ENCODE measurements around the gene DENND4C.

The DENND4C gene

DNA sequence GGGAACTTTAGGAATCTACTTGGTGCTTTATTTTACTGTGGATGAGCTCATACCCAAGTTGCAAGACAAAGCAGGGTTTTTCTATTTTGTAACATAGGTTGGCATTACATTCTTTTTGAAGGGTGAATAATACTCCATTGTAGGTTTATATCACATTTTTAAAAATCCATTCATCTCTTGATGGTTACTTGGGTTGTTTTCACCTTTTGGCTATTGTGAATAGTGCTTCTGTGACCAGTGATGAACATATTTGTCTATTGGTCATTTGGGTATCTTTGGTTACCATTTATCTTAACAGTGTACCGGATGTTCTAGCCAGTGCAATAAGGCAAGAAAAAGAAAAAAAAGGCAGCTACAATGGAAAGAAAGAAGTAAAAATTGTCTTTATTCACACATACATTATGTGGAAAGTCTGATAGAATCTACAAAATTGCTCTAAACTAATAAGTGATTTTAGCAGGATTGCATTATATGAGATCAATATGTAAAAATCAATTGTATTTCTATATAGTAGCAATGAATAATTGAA, 40.0 kb downstream of the DENND4C start:
- no peak for FAIRE-seq

DNA sequence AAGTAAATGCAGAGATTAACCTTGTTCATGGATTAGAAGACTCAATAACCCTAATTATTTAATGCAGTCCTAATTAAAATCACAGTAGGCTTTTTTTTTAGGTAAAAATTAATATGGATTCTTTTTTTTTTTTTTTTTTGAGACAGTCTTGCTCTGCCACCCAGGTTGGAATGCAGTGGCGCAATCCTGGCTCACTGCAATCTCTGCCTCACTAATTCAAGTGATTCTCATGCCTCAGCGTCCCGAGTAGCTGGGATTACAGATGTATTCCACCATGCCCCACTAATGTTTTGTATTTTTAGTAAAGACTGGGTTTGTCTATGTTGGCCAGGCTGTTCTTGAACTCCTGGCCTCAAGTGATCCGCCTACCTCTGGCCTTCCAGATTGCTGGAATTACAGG, 40.6 kb downstream of the DENND4C start:
- FAIRE-seq, result no peak

DNA sequence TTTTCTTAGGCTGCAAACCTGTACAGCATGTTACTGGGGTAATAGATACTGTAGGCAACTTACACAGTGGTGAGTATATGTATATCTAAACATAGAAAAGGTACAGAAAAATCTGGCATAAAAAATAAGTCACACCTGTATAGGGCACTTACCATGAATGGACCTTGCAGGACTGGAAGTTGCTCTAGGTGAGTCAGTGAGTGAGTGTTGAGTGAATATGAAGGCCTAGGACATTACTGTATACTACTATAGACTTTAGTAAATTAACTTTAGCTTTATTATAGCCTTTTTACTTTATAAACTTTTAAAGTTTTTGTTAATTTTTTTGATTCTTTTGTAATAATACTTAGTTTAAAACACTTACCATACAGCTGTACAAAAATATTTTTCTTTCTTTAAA, 51.3 kb downstream of the DENND4C start:
- FAIRE-seq, result no peak

DNA sequence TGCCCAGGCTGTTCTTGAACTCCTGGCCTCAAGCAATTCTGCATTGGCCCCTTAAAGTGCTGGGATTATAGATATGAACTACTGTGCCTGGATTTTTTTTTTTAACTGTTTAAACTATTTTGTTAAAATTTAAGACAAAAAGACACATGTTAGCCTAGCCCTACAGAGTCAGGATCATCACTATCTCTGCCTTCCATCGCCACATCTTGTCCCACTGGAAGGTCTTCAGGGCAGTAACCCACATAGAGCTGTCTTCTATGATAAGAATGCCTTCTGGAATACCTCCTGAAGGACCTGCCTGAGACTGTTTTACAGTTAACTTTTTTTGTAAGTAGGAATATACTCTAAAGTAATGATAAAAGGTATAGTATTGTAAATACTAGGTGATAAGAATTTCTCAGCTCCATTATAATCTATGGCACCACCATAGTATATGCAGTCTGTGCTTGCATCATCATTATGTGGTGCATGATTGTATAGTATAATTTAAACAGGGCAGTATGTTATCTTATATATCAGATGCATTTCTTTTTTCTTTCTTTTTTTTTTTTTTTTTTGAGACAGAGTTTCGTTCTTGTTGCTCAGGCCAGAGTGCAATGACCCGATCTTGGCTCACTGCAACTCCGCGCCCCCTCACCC, 52.7 kb downstream of the DENND4C start:
- FAIRE-seq, result no peak

DNA sequence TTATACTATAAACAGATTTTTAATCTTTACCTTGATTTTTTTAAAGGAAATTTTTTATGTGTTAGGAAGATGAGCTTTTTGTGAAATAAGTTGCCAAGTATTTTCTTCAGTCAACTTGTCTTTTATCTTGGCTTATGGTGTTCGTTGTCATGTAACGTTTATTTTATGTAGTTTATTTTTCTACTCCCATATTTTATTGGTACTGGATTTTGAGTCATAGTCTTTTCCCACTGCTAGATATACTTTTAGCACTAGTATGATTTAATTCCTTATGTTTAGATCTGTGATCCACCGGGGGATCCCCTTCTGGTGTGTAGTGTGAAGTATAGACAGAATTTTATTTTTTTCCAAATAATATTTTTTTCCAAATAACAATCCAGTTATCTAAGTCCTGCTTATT, 54.2 kb downstream of the DENND4C start:
- no peak for FAIRE-seq

DNA sequence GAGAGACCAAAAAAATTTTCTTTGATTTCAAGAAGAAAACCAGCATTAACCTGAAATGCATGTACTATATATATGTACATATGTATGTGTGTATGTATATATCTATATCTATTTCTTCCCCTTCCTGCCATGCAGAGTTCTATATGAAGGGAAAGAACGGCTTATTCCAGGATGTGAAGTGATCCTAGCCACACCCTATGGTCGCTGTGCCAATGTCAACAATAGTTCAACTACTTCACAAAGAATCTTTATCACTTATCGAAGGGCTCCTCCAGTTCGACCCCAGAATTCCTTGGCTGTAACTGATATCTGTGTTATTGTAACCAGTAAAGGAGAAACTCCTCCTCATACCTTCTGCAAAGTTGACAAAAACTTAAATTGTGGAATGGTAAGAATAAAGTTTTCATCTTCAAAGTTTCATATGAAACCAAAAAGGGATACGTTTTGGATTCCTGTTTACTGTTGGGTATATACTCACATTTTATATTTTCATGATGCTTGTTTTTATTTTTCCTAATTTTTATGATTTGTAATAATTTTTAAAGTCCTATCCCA, 56.2 kb downstream of the DENND4C start:
- FAIRE-seq, result no peak

DNA sequence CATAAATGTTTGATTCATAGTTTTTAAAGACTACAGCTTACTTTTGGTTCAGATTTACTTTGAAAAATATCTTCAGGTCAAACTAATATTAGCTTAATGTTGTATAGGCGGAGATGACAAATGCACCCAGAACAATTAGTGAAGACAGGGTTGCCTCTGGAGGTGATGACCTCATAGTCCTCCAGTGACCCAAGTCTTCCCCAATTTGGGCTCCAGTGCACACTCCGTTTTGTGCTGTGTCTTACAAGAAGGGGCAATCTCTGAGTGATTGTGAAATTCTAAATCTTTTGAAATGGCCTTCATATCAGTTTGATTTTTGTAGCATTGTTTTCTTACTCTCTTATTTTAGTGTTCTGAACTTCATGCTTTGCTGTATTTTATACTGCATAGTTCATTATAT, 57.6 kb downstream of the DENND4C start:
- no peak for FAIRE-seq

DNA sequence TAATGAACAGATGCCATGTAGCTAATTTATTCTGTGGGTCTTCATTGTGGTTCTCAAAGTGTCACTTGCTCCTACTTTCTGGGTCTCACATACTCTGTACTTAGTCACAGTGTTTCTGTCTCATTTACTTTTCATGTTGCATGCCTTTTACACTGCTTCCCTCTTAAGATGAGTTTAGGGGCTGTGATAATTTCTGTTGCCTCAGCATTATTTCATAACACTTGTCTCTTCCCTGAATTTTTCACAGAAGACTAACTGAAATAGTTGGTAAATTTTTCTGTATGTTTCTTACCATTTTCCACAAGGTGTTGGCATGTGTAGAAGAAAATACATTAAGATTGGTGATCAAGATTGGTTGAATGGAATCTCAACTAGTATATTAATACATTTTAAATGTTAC, 59.6 kb downstream of the DENND4C start:
- FAIRE-seq, result no peak

DNA sequence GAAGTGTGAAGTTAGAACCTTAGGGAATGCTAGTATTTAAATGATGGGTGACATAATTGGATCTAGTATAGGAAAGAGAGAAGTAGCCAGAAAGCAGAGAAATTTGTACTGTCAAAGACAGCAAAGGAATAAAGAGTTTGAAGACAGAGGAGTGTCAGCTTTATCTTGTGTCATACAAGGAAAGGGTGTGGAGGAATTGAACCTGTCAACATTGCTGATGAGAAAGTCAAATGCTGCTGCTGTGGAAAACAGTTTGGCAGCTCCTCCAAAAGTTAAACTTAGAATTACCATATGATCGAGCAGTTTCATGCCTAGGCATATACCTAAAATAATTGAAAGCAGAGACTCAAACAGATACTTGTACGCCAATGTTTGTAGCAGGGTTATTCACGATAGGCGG, 63.7 kb downstream of the DENND4C start:
- FAIRE-seq, result no peak

DNA sequence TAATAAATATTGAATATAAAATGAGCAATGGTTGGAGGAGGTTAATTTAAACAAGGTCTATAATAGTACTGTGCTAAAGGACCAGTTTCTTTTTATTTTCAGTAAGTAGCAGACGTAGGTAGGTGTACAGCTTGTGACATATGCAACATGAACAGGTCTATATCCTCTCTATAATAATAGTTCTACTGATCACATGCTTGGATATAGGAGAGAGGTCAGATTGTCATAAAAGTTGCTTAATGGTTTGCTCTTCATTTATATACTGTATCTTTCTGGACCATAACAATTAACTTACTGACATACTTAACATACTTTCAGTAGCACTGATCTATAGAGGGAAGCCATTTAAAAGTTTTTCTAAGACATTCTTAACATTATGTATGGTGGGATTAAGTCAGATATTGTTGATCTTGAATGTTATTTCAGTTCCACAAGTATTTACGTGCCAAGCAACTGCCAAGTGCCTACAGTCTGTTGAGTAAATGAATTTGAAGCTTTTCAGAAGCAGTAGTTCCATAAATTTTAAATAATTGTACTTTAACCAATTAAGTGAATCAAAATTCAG, 68.0 kb downstream of the DENND4C start:
- no peak for FAIRE-seq

DNA sequence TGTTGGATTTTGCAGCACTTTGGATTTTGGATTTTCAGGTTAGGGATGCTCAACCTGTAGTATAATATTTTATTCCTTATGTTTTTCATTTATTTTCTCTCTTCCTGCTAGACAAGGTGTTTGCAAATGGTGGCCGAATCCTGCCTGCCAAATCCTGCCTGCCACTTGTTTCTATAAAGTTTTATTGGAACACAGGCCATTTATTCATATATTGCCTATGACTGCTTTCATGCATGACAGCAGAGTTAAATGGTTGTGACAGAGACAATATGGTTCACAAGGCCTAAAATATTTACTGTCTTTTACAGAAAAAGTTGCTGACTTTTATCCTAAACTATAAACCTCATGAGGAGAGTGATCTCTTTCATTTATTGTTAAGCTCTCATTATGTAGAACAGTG, 72.7 kb downstream of the DENND4C start:
- no peak for FAIRE-seq

DNA sequence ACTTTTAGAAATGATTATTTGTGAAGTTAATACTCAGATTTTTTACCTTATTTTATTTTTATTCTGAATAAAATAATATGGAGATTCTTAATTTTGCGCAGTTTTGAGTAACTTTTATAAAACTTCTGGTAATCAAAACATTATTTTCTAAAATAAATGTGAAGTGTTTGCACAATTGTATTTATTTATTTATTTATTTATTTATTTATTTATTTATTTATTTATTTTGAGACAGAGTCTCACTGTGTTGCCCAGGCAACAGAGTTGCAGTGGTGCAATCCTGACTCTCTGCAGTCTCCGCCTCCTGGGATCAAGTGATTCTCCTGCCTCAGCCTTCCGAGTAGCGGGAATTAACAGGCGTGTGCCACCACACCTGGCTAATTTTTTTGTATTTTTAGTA, 76.1 kb downstream of the DENND4C start:
- FAIRE-seq, result no peak

DNA sequence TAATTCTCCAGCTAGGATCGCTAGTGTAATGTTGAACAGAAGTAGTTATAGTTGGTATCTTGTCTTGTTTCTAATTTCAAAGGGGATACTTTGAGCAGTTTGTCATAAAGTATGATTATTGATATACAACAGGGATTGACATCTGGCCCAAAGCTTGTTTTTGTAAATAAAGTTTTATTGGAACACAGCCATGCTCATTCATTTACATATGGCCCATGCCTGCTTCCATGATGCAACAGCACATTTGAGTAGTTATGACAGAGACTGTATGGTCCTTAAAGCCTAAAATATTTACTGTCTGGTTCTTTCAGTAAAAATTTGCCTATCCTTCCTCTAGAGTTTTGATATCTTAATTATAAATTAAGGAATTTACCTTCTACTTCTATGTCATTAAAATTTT, 79.8 kb downstream of the DENND4C start:
- no peak for FAIRE-seq

DNA sequence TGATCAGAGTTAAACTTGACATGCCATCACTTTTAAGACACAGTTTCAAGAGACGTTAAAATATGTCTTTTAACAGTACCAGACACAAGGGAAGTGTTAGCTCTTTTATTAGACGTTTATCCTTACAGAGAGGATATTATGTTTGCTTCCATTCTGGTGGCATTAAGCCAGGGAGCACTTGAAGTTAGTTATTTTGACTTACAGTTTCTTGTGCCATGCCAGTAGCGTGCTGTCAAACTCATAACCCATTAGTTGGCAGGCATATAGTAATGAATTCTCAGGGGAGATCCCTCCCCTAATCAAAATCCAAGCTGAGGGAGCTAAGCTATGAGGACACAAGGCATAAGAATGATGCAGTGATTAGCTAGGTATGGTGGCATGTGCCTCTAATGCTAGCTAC, 83.1 kb downstream of the DENND4C start:
- FAIRE-seq, result no peak

DNA sequence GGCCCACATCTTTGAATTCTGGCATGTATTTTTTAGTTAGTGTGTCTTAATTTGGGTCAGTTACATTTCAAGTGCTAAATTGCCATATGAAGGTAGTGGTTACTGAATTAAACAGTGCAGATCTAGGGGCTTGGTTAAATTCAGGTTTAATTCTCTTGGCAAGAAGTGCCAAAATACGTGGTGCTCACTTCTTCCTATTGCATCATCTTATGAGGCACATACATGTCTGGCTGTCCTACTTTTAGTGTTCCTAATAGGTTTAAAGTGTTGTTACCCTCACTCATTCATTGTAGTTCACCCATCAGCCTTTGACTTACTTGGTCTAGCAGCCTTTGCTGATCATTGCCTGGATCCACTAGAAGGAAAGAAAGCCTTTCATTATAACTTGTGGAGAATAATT, 90.0 kb downstream of the DENND4C start:
- no peak for FAIRE-seq

DNA sequence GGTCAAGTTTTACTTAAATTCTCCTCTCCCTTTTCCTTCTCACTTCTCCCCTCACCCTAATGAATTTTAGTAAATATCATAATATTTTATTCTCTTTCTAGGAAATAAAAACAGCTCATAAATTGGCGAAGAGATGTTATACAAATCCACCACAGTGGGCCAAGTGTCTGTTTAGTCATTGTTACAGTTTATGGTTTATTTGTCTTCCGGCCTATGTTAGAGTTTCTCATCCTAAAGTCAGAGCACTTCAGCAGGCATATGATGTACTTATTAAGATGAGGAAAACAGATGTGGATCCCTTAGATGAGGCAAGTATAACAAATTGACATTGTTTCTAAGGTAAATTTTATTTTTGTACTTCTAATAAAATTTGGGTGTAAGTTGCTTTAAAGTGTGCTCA, 101.4 kb downstream of the DENND4C start:
- FAIRE-seq, result no peak

DNA sequence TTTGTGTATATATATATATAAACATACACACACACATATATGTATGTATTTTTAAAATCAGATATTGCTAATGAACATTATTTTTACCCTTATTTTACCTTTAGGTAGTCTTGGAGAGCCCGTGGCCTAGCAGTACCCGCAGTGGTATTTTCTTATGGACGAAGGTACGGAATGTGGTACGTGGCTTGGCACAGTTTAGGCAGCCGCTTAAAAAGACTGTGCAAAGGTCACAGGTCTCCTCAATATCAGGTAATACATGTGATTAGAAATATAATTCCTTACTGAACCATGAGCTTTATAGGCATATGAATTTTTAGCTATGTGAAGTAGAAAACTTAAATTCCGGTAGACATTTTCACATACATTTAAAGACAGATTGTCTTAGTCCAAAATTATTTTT, 105.7 kb downstream of the DENND4C start:
- no peak for FAIRE-seq

DNA sequence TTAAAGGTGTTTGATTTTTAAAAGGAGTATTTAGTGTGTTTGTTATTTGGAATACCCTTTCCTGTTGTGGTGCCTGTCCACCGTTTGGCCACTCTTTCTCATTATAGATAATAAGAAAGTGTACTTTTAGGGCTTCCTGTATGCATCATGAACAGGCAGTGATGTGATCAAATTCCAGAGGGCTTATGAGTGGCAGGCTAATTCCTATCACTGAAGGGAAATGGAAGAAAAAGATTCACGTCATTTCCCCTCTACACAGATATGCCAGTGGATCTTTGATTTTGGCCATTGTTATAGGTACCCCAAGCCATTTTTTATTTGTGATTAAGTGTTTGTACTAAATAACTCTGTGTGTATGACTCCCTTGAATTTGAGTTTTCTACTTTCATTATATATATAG, 112.5 kb downstream of the DENND4C start:
- FAIRE-seq, result no peak

DNA sequence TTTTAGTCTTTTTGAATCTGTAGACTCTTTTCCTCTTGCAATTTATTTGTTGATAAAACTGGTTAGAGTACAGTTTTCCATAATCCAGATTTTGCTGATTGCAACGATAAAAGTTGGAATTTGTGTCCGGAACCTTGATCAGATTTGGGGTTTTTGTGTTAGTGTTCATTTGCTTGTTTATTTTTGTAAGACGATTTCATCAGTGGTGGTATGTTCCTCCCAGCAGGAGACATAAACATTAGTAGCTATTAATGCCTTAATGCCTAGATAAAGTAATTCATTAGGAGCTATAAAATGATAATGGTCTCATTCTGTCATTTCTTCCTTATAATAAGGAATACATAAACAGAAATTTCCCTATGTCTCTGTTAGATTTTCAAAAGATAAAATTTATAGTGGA, 128.2 kb downstream of the DENND4C start:
- no peak for FAIRE-seq

DNA sequence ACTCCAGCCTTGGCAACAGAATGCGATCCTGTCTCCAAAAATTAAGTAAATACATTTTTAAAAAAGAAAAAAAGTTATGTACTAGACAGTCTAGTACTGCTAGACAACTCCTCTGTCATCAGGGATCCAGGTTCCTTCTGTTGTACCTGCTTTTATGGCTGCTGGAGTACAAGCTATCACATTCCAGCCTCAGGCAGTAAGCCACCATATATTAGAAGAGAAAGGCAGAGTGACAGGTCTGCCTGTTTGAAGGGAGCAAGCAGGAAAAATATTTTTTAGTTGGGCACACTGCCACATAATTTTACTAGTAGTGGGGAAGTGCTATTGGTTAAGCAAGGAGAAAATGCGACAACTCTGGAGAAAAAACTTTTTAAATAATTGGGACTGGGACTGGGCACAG, 138.6 kb downstream of the DENND4C start:
- FAIRE-seq, result no peak

DNA sequence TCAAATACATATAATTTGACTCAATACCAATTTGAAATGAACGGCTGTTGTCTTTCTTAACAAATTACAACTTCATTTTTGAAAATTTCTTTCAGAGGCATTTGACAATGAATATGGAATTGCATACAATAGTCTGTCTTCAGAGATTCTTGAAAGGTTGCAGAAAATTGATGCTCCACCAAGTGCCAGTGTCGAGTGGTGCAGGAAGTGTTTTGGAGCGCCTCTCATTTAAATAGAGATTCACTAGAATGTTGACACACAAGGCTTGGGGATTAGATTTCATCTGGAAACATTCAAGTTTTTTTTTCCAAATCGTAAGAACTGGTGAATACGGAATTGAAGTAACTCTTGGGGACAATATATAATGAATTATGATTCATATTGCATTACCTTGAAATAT, 141.4 kb downstream of the DENND4C start:
- FAIRE-seq, result peak; percentile 62

DNA sequence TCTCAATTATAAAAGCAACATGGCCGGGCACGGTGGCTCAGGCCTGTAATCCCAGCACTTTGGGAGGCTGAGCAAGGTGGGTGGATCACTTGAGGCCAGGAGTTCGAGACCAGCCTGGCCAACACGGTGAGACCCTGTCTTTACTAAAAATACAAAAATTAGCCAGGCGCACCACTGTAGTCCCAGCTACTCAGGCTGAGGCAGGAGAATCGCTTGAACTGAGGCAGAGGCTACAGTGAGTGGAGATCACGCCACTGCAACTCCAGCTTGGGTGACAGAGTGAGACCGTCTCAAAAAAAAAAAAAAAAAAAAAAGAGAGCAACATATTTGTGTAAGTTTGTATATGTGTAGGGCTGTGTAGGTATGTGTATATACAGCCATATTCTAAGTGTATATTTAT, 142.1 kb downstream of the DENND4C start:
- FAIRE-seq, result peak; percentile 20

DNA sequence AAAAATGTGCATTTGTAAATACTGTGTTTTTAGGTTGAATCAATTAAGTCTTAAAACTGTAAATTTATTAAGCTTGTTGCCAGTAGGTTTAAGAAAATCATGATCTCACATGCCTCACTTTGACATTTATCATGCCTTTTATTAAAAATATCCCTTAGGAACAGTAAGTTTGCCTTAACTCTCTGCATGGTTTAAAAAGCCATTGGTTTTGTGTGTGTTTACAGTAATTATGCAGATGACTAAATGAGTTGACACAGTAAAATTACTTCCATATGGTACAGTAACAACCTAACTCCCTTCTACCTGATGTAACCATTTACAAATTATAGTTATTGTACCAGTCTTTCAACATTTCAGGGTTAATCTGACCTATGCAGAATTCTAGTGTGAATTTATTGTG, 143.0 kb downstream of the DENND4C start:
- FAIRE-seq, result no peak

DNA sequence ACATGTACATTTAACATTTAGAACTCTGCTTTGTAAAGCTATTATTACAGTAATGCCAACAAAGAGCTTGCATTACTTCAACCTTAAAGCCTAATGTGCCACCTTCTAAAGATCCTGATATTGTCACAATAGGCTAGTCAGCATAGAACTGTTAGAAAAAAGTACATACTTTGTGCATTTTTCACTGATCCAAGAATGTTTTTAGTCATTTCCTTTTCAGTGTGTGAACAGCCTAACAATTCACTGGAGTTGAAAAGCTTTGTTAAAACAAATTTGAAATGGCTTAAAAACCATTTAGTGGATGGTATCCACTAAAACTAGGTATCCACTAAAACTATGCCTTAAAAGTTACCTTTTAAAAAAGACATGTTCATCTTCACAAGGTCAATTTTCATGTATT, 145.0 kb downstream of the DENND4C start:
- no peak for FAIRE-seq

DNA sequence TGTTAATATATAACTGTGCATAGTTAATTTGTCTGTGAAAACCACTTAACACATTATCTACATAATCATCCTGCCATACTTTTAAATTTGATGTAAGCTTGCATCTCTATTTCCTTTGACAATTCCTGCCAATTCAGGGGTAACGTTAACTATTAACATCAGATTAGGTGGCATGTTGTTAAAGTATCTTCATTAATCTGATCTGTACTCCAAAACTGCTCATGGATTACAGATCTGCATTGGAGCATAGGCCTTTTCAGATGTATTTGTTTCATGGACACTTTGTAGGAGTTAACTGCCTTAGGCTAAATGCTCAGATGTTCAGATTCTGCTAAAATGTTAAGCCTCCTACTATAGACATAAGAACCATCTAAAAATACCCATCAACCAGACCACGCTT, 146.4 kb downstream of the DENND4C start:
- FAIRE-seq, result no peak

All from TTC549 (cell line).